Activated naive CD4-positive, alpha-beta T cell treated with anti-CD3 and anti-CD28 coated beads, Interleukin-2, amount 50 U/mL, for 24 hours (primary cell): ENCODE measurements around the gene C4BPB.

Experiments
- H3K27ac Mint-ChIP-seq: one replicate; pipeline ENCODE4 v1.8.0; 2021; ENCODE audit warnings: mild to moderate bottlenecking, mixed read lengths
- H3K27me3 Mint-ChIP-seq: one replicate; pipeline ENCODE4 v1.8.0; 2021; ENCODE audit warnings: mixed read lengths
- H3K36me3 Mint-ChIP-seq: one replicate; pipeline ENCODE4 v1.8.0; 2021; ENCODE audit warnings: mixed read lengths
- H3K4me1 Mint-ChIP-seq: one replicate; pipeline ENCODE4 v1.8.0; 2021; ENCODE audit warnings: mixed read lengths
- H3K4me3 Mint-ChIP-seq: one replicate; pipeline ENCODE4 v1.8.0; 2021; ENCODE audit warnings: mild to moderate bottlenecking, mixed read lengths
- H3K9me3 Mint-ChIP-seq: one replicate; pipeline ENCODE4 v1.8.0; 2021; ENCODE audit warnings: mixed read lengths

The C4BPB gene

DNA sequence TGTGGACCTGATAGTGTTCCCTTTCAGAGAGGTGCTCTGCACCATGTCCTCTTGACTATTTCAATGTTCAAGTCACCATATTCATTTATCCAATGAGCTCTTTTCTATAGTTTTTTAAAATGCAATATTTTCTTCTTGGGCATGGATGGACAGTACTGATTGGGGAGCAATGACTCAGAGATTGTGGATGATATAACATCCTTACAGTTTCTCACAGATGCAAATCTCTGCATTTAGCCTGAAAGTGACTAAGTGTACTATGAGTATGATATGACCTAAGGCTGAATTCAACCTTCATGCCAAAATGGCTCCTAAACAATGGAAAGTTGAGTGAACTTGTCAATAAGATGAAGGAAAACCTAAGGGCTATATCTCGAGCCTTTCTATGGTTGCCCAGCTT is 51.9 kb downstream of the C4BPB start:
- Mint-ChIP-seq H3K4me1 (no peaks in the 10 kb centered on the region), H3K36me3 (peaks cover 4% of the 10 kb centered on the region), H3K27me3 (no peaks in the 10 kb centered on the region), H3K4me3 (no peak overlapping the region), H3K9me3 (peaks cover 9% of the 10 kb centered on the region), H3K27ac (no peak overlapping the region)

DNA sequence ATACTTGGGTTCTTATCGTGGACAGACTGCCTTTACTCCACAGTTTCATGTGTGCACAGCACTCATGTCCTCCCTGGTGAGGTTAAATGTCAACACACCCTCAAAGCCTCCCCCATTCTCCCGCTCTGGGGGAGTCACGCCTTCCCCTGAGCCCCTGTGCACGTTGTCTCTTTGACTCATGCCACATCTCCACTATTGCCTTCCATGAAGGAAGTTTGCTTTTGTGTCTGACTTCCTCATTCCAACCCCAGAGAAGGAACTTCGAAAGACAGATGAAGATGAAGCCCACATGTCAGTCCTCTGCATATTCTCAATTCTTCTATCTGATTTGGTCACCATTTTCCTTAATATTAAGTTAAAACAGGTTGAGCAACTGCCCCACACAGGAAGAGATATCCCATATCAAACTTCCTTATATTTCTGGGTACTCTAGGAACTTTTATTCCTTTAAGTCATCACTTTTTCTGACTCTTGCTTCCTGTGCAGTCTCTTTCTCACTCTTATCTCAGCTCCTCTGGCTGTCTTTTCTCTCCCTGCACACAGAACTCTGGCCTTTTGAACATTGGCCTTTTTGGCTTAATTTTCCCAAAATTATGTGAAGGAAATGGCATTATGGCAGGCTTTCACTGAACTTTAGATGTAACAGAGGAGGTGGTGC is 56.9 kb downstream of the C4BPB start:
- Mint-ChIP-seq H3K4me3 (no peak overlapping the region), H3K27ac (no peak overlapping the region), H3K27me3 (no peaks in the 10 kb centered on the region), H3K9me3 (peaks cover 4% of the 10 kb centered on the region), H3K4me1 (no peaks in the 10 kb centered on the region), H3K36me3 (no peaks in the 10 kb centered on the region)
